ENCODE measurements around the gene KATNB1.

GRCh38 chr16:57740423-57741071, 5.0 kb downstream of the KATNB1 start:
- TF ChIP-seq CTCF (conservative IDR thresholded peaks at IDR 0.05; ENCODE audit: low read depth, low read length) (no peak), EZH2 (IDR thresholded peaks at IDR 0.05; ENCODE audit: low read length, unreplicated experiment) (no peak), EZH2phosphoT487 (IDR thresholded peaks at IDR 0.05; ENCODE audit: borderline replicate concordance, low read length) (no peak)
